Measurements from ENCODE around the gene PRKAG2.
A peak's percentile ranks its signal among the peaks of the same experiment; 100 is the strongest.

PRKAG2 gene

GRCh38 chr7:151900591-151900985 lies 23.7 kb upstream of the PRKAG2 start:
- no peak for DNase-seq

GRCh38 chr7:151899513-151900360 lies 22.8 kb upstream of the PRKAG2 start:
- DNase-seq = no peak

GRCh38 chr7:151897951-151898686 lies 21.2 kb upstream of the PRKAG2 start:
- no peak for DNase-seq

GRCh38 chr7:151897161-151897731 lies 20.3 kb upstream of the PRKAG2 start:
- DNase-seq = no peak

GRCh38 chr7:151896486-151896885 lies 19.6 kb upstream of the PRKAG2 start:
- DNase-seq = no peak

GRCh38 chr7:151896086-151896485 lies 19.2 kb upstream of the PRKAG2 start:
- no peak for DNase-seq

GRCh38 chr7:151895631-151896031 lies 18.7 kb upstream of the PRKAG2 start:
- DNase-seq = no peak

- no peak for DNase-seq
These were observed 18.2 kb upstream of the PRKAG2 start for GRCh38 chr7:151895008-151895630.

- no peak for DNase-seq
These were observed 17.4 kb upstream of the PRKAG2 start for GRCh38 chr7:151894111-151895007.

- no peak for DNase-seq
These were observed 16.5 kb upstream of the PRKAG2 start for GRCh38 chr7:151893405-151893923.

GRCh38 chr7:151891753-151892152 lies 14.8 kb upstream of the PRKAG2 start:
- no peak for DNase-seq

GRCh38 chr7:151891182-151891581 lies 14.3 kb upstream of the PRKAG2 start:
- no peak for DNase-seq

GRCh38 chr7:151890355-151891004 lies 13.6 kb upstream of the PRKAG2 start:
- DNase-seq = peak in 1 of 2 donors; percentile 43

- DNase-seq = no peak
These were observed 12.8 kb upstream of the PRKAG2 start for GRCh38 chr7:151889406-151890354.

GRCh38 chr7:151888079-151889067 lies 11.5 kb upstream of the PRKAG2 start:
- DNase-seq = no peak

- no peak for DNase-seq
These were observed 9.9 kb upstream of the PRKAG2 start for GRCh38 chr7:151886783-151887182.

- no peak for DNase-seq
These were observed 8.3 kb upstream of the PRKAG2 start for GRCh38 chr7:151885202-151885580.

GRCh38 chr7:151884312-151885201 lies 7.6 kb upstream of the PRKAG2 start:
- DNase-seq = no peak
